ENCODE results near the gene CCDC9B. TPM values are rescaled to one million over a fixed set of nuclear protein-coding genes. Genes with fewer than 3 reads are reported as not detected.

The CCDC9B gene
- total and polyA plus RNA-seq, 2 of the 4 experiments (the other 2 are of a cell fraction) = 19.7 to 30.9 TPM

- WGBS, 2 experiments (ENCODE audit: extremely low coverage in 2 of 2, insufficient read length in 1 of 2) = 14% methylated on average over 1 of the region's 1 CpG; no CpG with 5 or more reads in 1 of the 2 experiments
- H3K18ac ChIP-seq (ENCODE audit: low read depth, low read length) = no peak overlapping the region
- DNase-seq = no peak
- ATAC-seq (ENCODE audit: low read depth) = no peak
- in situ Hi-C loops (cut with MboI; ENCODE audit: low sequenced_read_pairs) = no loop called here
- H2AFZ ChIP-seq (replicated peaks; ENCODE audit: low read length, poor library complexity) = no peak overlapping the region
- H3K9me3 ChIP-seq (ENCODE audit: control insufficient read depth, insufficient read depth, low read length) = peaks cover 4% of the 10 kb centered on the region
- H3K79me1 ChIP-seq (ENCODE audit: low read depth in 1 of 2, low read length in 2 of 2) = no peaks in the 10 kb centered on the region
- no peak overlapping the region for H2AK9ac ChIP-seq (replicated peaks; ENCODE audit: low read depth, low read length, poor library complexity)
- H3K36me3 ChIP-seq (ENCODE audit: control insufficient read depth, insufficient read depth, low read length) = no peaks in the 10 kb centered on the region
- no peak overlapping the region for H3K56ac ChIP-seq (ENCODE audit: extremely low read depth, insufficient read depth, low read length)
- POLR2A ChIA-PET (ENCODE audit: unreplicated experiment) = no interaction called here
- no peak for TF ChIP-seq USF2 (IDR thresholded peaks at IDR 0.05; ENCODE audit: low read depth, low read length)
- no peak for TF ChIP-seq MAZ (IDR thresholded peaks at IDR 0.05; ENCODE audit: borderline replicate concordance, low read depth, low read length)
- no peak for TF ChIP-seq RFX5 (IDR thresholded peaks at IDR 0.05; ENCODE audit: low read depth, low read length)
- TF ChIP-seq MXI1 (IDR thresholded peaks at IDR 0.05; ENCODE audit: borderline replicate concordance, low read depth, low read length) = no peak
- no peak for TF ChIP-seq ELK1 (IDR thresholded peaks at IDR 0.05; ENCODE audit: borderline replicate concordance, low read depth, low read length)
- no peak for TF ChIP-seq NFE2L2 (IDR thresholded peaks at IDR 0.05; ENCODE audit: low read depth, low read length)
- no peak for TF ChIP-seq FOS (IDR thresholded peaks at IDR 0.05; ENCODE audit: low read depth, low read length)
- no peak for TF ChIP-seq SMC3 (IDR thresholded peaks at IDR 0.05; ENCODE audit: low read depth, low read length)
- TF ChIP-seq RAD21 (IDR thresholded peaks at IDR 0.05; ENCODE audit: low read length) = no peak
- TF ChIP-seq MAFK (IDR thresholded peaks at IDR 0.05; ENCODE audit: low read depth, low read length) = no peak
- TF ChIP-seq BHLHE40 (IDR thresholded peaks at IDR 0.05; ENCODE audit: low read depth, low read length) = no peak
- dilution Hi-C loops (cut with HindIII; ENCODE audit: low sequenced_read_pairs, unreplicated experiment) = no loop called here
- no peak overlapping the region for H4K91ac ChIP-seq (ENCODE audit: insufficient read depth, low read depth, low read length)
- H2BK15ac ChIP-seq (ENCODE audit: low read depth, low read length) = no peak overlapping the region
- intact Hi-C loops (cut with micrococcal nuclease) = no loop called here
- H3K4me1 ChIP-seq (ENCODE audit: control insufficient read depth, insufficient read depth, low read length) = no peaks in the 10 kb centered on the region
- no peak overlapping the region for H3K14ac ChIP-seq (replicated peaks; ENCODE audit: low read depth, low read length)
- H3K9me1 ChIP-seq (ENCODE audit: insufficient read depth, low read length) = no peaks in the 10 kb centered on the region
- no peak overlapping the region for H2BK120ac ChIP-seq (ENCODE audit: low read depth, low read length)
- no peak overlapping the region for H3K4ac ChIP-seq (ENCODE audit: low read depth, low read length)
- no peak overlapping the region for H3K4me2 ChIP-seq (ENCODE audit: low read depth, low read length)
- H3K27me3 ChIP-seq (ENCODE audit: control insufficient read depth, insufficient read depth, low read length) = peaks cover 79% of the 10 kb centered on the region
- no peak overlapping the region for H2AK5ac ChIP-seq (ENCODE audit: low read depth, low read length)
- H3K9ac ChIP-seq (ENCODE audit: low read depth, low read length) = no peak overlapping the region
- no peak overlapping the region for H4K8ac ChIP-seq (ENCODE audit: low read depth in 2 of 2, low read length in 2 of 2)
- H4K5ac ChIP-seq (ENCODE audit: low read depth, low read length) = no peak overlapping the region
- H3K23ac ChIP-seq (ENCODE audit: low read depth, low read length) = no peak overlapping the region
- BruUV-seq (replicated peaks) = no TSS peak
- CTCF ChIA-PET = no interaction called here
- no peaks in the 10 kb centered on the region for H4K20me1 ChIP-seq (ENCODE audit: insufficient read depth, low read length)
- no peak overlapping the region for H2BK5ac ChIP-seq (ENCODE audit: low read depth, low read length, poor library complexity, severe bottlenecking)
- H3K27ac ChIP-seq (ENCODE audit: insufficient read depth, low read length) = no peak overlapping the region
- no peak overlapping the region for H3K4me3 ChIP-seq (ENCODE audit: insufficient read depth, low read depth, low read length)
- H2BK20ac ChIP-seq (ENCODE audit: low read depth, low read length) = no peak overlapping the region
Measured at GRCh38 chr15:40295297-40295696, 45.4 kb downstream of the CCDC9B start.

Data from IMR-90 (cell line).